ENCODE measurements around the gene CINP.
"Not testable (repeated sequence)": the region's sequence is repeated elsewhere in the genome, so short reads cannot be mapped to it uniquely, and the experiment has no call there.

Gene CINP

DNA sequence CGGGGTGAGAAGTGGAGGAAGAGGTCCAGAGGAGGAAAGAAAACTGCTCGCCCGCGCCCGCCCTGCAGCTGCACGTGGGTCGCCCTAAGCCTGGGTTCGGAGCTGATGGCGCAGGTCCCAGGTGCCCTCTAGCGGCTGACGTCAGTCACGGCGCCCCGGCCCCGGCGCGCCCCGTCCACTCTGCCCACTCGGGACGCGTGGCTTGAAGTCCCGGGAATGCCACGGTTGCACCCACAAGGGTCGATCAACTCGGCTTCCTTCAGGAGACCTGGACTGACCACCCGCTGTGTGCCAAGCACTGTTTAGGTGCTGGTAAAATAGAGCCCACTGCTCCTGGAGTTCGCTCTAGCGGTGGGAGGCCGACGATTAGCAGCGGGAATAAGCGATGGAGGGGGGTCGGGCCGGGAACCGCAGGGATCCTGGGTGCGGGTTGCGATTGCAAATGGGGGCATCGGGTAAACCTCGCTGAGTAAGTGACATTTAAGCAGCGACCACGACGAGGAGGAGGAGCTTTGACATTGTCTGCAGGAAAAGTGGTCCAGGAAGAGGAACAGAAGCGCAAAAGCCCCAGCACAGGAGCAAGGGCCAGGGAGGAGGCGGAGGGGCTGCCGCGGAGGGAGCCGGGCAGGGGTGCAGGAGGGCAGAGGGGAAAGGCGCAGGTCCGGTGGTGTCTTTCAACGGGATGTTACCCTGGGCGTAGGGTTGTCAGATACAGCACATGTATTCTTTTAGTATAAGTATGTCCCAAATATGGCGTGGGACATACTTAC lies 48.3 kb downstream of the CINP start:
- TF ChIP-seq, protein P1, sequence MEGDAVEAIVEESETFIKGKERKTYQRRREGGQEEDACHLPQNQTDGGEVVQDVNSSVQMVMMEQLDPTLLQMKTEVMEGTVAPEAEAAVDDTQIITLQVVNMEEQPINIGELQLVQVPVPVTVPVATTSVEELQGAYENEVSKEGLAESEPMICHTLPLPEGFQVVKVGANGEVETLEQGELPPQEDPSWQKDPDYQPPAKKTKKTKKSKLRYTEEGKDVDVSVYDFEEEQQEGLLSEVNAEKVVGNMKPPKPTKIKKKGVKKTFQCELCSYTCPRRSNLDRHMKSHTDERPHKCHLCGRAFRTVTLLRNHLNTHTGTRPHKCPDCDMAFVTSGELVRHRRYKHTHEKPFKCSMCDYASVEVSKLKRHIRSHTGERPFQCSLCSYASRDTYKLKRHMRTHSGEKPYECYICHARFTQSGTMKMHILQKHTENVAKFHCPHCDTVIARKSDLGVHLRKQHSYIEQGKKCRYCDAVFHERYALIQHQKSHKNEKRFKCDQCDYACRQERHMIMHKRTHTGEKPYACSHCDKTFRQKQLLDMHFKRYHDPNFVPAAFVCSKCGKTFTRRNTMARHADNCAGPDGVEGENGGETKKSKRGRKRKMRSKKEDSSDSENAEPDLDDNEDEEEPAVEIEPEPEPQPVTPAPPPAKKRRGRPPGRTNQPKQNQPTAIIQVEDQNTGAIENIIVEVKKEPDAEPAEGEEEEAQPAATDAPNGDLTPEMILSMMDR (IDR thresholded peaks at IDR 0.05; ENCODE audit: low read depth, low read length) = peak; percentile 62
- TF ChIP-seq, protein P2, sequence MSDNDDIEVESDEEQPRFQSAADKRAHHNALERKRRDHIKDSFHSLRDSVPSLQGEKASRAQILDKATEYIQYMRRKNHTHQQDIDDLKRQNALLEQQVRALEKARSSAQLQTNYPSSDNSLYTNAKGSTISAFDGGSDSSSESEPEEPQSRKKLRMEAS (IDR thresholded peaks at IDR 0.05; ENCODE audit: low read depth, low read length) = peak; percentile 97
- TF ChIP-seq POLR2A (IDR thresholded peaks at IDR 0.05; ENCODE audit: extremely low read depth, insufficient read length) (no peak), MYC (IDR thresholded peaks at IDR 0.05; ENCODE audit: low read depth, low read length) (peak; percentile 99)
- peak overlapping the region; percentile 69 for H3K4me3 ChIP-seq (ENCODE audit: low read depth, low read length)
- peak; percentile 91 for DNase-seq (ENCODE audit: low read depth)

DNA sequence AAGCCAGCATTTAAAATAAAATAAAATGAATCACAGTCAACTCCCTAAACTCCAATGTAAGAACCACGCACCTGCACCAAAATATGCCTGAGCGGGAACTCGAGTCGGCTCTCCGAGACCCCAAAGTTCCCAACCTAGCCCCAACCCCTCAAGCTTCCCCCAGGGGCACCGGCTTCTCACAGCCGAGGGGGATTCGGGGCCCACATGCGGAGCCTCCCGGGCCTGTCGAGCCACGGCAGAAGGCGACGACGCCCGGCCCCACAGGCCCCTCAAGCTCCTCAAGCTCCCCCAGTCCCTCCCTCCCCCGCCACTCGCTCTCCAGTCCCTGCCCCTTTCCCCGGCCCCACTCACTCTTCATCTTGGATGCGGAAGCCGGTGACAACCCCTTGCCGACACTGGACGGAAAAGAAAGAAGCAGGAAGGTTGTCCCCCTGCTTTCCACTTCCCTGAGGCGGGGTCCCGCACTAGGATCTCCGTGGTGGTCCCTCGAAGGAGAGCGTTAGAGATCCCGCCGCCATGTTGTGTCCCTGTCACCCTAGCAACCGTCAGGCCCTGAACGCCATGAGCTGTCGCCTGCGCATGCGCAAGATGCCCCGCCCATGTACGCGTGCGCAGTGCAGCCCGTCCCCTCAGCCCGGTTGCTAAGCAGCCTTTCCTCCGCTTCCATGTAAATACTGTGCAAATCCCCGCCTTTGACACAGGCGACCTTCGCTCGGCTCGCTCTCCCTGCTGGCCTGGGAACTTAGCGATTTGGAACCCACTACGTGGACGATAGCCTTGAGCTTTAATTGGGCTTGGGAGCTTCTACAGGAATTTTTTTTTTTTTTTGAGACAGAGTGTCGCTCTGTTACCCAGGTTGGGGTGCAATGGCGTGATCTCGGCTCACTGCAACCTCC lies 57.8 kb downstream of the CINP start, which contains the start of gene MOK:
TSS of gene MOK (minus strand) at position 554 of the 896 bp plus-strand sequence. CDS start at position 358, 196 bp downstream.
- TF ChIP-seq, protein P2 (IDR thresholded peaks at IDR 0.05; ENCODE audit: low read depth, low read length) = peak; percentile 77
- TF ChIP-seq POLR2A (IDR thresholded peaks at IDR 0.05; ENCODE audit: extremely low read depth, insufficient read length) = no peak
- peak within 1 kb of the TSS; percentile 88 for H3K4me3 ChIP-seq (ENCODE audit: low read depth, low read length)

DNA sequence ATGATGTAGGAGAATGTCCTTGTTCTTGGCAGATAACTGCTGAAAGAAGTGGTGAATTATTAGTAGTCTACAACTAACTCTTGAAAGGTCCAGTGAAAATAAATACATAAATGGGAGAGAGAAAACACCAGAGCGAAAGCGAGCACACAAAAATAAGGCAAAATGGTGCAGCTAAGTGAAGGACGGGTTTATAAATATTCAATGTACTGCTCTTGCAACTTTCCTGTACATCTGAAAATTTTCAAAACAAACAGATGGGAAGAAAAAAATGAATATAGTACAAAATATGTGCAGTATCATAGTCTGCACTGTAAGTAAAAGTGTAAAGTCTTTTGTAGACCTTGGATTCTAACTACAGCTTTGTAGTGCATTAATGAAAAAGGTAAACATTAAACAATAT lies 59.0 kb downstream of the CINP start:
- H3K4me3 ChIP-seq (ENCODE audit: low read depth, low read length) = peak overlapping the region; percentile 88
- TF ChIP-seq, protein P1 (IDR thresholded peaks at IDR 0.05; ENCODE audit: low read depth, low read length) = no peak
- TF ChIP-seq, protein P2 (IDR thresholded peaks at IDR 0.05; ENCODE audit: low read depth, low read length) = no peak
- TF ChIP-seq MYC (IDR thresholded peaks at IDR 0.05; ENCODE audit: low read depth, low read length) (no peak), POLR2A (IDR thresholded peaks at IDR 0.05; ENCODE audit: extremely low read depth, insufficient read length) (no peak)
- DNase-seq (ENCODE audit: low read depth) = no peak

More for the DNA sequence above, 57.8 kb downstream of the CINP start, which contains the start of gene MOK:
- DNase-seq (ENCODE audit: low read depth) = peak; percentile 95

DNA sequence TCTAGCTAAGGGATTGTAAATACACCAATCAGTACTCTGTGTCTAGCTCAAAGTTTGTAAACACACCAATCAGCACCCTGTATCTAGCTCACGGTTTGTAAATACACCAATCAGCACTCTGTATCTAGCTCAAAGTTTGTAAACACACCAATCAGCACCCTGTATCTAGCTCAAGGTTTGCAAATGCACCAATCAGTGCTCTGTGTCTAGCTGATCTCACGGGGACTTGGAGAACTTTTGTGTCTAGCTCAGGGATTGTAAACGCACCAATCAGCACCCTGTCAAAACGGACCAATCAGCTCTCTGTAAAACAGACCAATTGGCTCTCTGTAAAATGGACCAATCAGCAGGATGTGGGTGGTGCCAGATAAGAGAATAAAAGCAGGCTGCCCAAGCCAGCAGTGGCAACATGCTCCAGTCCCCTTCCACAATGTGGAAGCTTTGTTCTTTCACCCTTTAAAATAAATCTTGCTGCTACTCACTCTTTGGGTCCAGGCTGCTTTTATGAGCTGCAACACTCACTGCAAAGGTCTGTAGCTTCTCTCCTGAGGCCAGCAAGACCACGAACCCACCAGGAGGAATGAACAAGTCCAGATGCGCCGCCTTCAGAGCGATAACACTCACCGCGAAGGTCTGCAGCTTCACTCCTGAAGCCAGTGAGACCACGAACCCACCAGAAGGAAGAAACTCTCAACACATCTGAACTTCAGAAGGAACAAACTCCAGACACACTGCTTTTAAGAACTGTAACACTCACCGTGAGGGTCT lies 64.2 kb downstream of the CINP start:
- H3K4me3 ChIP-seq (ENCODE audit: low read depth, low read length) = not testable (repeated sequence)
- peak; percentile 67 for DNase-seq (ENCODE audit: low read depth)
